NCI-H226 (cell line): ENCODE results near the gene UGT1A8.
"Not testable (repeated sequence)": the region's sequence is repeated elsewhere in the genome, so short reads cannot be mapped to it uniquely, and the experiment has no call there.

Experiments
- DNase-seq: peaks from one replicate; pipeline ENCODE4 v3.0.0-alpha.2; 2015

The UGT1A8 gene

DNA sequence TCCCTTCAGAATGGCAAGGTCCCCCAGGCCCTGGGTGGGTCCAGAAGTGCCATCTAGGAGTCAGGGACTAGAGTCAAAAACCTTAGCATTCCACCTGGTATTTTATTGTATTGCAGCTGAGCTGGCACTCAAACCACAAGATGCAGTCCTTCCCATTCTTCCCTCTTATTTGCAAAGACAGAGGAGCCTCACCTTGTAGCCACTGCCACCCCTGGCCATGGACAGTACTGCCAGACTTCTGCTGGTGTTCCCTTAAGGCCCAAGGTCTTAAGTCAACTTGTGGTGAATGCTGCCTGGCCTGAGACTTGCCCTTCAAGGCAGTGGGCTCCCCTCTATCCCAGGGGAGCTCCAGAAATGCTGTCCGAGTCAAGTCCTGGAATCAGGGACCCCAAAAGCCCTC, 25.7 kb downstream of the UGT1A8 start:
- peak; percentile 24 for DNase-seq

DNA sequence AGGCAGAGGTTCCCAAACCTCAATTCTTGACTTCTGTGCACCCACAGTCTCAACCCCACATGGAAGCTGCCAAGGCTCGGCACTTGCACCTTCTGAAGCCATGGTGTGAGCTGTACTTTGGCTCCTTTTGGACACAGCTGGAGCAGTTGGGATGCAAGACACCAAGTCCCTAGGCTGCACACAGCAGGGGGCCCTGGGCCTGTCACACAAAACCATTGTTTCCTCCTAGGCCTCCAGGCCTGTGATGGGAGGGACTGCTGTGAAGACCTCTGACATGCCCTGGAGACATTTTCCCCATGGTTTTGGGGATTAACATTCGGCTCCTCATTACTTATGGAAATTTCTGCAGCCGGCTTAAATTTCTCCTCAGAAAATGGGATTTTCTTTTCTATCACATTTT, 28.6 kb downstream of the UGT1A8 start:
- not testable (repeated sequence) for DNase-seq

GRCh38 chr2:233650981-233651380, 33.5 kb downstream of the UGT1A8 start:
- DNase-seq = no peak

- no peak for DNase-seq
Observed at GRCh38 chr2:233651430-233651829, 34.0 kb downstream of the UGT1A8 start.

DNA sequence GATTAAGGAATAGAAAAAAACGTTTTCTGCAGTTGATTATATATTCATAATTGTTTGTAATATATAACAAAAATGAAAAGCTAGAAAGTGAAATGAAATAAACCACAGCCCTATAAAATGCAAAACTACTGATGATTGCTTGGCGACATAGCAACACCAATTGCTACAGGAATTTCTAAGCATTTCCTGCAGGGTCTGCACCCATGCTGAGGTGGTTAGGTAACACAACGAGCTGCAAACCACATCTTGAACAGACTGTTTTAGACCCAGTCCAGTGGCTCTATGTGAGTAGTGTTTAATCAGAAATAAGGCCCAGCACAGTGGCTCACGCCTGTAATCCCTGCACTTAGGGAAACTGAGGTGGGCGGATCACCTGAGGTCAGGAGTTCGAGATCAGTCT, 37.1 kb downstream of the UGT1A8 start:
- no peak for DNase-seq

- no peak for DNase-seq
Observed at GRCh38 chr2:233655043-233655442, 37.6 kb downstream of the UGT1A8 start.

GRCh38 chr2:233655943-233656342, 38.5 kb downstream of the UGT1A8 start:
- DNase-seq = not testable (repeated sequence)

DNA sequence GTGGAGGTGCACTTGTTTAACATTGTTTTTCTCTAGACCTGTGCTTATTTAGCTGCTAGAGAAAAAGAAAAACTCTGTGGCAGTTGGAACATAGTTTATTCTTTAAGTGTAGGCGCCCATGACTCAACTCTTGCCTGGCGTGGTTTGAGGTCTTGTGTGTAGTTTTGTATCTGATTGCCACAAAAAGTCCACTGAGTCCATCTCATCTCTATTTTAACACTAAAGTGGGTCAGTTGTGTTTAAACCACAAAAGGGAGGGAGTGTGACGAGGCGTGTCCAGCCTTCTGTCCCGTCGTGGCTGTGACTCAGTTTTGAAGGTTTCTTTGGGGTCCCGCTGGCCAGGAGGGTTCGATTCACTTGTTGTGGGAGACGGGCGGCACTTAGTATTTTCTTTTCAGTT, 39.0 kb downstream of the UGT1A8 start:
- DNase-seq = no peak

GRCh38 chr2:233658610-233659009, 41.2 kb downstream of the UGT1A8 start:
- no peak for DNase-seq

DNA sequence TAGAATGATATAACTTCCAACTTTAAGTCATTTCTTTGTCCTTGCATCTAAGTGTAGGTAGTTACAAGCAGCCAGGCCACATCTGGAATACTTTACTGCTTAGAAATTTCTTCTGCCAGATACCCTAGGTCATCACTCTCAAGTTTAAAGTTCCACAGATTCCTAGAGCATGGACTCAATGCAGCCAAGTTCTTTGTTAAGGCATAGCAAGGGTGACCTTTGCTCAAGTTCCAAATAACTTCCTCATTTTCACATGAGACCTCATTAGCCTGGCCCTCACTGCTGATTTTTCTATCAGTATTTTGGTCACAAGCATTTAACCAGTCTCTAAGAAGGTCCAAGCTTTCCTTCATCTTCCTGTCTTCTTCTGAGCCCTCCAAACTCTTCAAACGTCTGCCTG, 46.5 kb downstream of the UGT1A8 start:
- no peak for DNase-seq

DNA sequence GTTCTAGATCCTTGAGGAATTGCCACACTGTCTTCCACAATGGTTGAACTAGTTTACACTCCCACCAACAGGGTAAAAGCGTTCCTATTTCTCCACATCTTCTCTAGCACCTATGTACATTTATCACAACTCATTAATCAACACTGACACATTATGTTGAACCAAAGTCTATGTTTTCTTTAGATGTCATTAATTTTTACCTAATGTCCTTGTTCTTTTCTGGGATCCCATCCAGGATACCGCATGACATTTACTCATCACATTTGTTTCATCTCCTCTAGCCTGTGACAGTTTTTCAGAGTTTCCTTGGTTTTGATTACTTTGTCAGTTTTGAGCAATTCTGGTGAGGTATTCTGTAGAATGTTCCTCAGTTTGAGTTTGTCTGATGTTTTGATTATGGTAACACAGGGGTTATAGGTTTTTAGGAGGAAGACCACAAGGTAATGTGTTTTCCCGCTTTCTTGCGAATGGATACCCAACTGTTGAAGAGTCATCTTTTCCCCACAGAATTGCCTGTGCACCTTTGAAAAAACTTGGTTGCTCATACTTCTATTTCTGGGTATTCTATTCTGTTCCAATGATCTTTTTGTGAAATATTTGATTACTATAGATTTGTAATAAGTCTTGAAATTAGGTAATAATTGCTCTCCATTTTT, 51.3 kb downstream of the UGT1A8 start:
- no peak for DNase-seq

DNA sequence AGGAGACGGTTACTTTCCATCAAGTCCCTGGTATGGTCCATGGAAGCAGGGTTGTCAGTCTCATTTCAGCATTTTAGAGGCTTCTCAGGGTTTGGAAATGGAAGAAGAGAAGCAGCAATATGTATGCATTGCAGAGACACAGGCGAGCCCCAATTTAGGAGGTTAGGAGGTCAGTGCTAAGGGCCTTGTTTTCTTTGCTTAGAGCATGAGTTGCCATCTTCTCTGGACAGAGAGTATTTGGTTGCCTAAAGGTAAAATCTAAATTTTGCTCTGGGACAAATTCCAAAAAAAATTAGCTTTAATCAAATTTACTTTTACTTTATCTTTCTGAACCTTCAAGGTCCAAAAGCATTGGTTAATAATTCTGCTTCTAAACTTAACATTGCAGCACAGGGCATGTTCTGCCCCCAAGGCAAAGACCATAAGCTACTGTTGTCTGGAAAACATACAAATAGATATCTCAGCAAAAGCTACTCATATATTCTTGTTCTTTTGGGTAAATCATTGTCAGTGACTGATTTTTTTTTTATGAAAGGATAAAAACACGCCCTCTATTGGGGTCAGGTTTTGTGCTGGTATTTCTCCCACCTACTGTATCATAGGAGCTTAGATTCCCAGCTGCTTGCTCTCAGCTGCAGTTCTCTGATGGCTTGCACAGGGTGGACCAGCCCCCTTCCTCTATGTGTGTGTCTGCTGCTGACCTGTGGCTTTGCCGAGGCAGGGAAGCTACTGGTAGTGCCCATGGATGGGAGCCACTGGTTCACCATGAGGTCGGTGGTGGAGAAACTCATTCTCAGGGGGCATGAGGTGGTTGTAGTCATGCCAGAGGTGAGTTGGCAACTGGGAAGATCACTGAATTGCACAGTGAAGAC, 54.1 kb downstream of the UGT1A8 start, which contains the start of gene UGT1A9:
Gene UGT1A9 (plus strand): TSS at position 609 of the 872 bp plus-strand sequence. CDS start 37 bp downstream, at position 646.
- DNase-seq = no peak

- no peak for DNase-seq
Observed at GRCh38 chr2:233672886-233673285, 55.5 kb downstream of the UGT1A8 start.

DNA sequence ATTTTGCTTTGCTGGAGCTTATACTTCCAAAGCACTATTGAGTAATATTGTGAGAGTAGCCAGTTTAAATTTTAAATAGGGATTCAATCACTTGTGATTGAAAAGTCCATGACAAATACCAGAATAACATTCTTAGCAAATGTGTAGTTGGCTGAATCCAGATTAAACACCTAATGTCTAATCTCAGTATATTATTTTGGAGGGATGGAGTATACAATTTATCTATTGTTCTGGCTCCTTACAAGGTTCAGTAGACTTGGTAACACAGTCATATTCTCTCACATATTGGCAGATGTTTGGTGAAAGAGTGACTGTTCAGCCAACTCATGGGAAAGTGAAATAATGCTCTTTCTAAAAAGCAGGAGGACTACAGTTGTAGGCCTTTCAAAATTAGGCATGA, 56.5 kb downstream of the UGT1A8 start:
- no peak for DNase-seq

- no peak for DNase-seq
Observed at GRCh38 chr2:233674314-233674713, 56.9 kb downstream of the UGT1A8 start.

GRCh38 chr2:233674995-233675394, 57.6 kb downstream of the UGT1A8 start:
- no peak for DNase-seq

GRCh38 chr2:233676046-233676445, 58.6 kb downstream of the UGT1A8 start:
- DNase-seq = no peak

DNA sequence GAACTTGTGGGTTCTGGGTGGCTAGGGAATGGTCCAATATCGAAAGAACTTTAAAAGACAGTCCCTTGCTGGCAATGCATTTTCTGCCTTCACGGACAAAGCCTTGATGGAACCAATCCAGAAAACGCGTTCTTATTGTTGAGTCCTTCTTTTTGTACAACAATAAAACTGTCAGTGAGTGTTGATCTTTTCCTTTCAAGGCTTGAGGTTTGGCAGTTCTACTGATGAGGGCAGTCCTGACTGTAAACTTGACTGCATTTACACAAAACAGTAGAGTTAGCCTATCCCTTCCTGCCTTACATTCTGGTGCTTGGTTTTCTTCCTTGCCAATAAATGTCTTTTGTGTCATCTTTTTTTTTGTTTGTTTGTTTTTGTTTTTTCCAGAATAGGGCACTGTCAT, 61.8 kb downstream of the UGT1A8 start:
- DNase-seq = no peak

GRCh38 chr2:233680361-233681045, 63.1 kb downstream of the UGT1A8 start:
- no peak for DNase-seq

DNA sequence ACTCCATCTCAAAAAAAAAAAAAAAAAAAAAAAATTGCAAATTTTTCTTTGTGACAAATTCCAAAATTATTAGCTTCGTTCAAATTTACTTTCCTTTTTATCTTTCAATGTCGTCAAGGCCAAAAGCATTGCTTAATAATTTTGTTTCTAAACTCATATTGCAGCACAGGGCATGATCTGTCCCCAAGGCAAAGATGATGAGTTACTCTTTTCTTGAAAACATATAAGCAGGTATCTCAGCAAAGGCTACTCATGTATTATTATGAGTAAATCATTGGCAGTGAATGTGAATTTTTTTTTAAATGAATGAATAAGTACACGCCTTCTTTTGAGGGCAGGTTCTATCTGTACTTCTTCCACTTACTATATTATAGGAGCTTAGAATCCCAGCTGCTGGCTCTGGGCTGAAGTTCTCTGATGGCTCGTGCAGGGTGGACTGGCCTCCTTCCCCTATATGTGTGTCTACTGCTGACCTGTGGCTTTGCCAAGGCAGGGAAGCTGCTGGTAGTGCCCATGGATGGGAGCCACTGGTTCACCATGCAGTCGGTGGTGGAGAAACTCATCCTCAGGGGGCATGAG, 64.2 kb downstream of the UGT1A8 start, which contains the start of gene UGT1A7:
Gene UGT1A7 (plus strand): TSS at position 381 of the 579 bp plus-strand sequence. CDS start 37 bp downstream, at position 418.
- DNase-seq = no peak

- DNase-seq = no peak
Observed at GRCh38 chr2:233684640-233685039, 67.2 kb downstream of the UGT1A8 start.

- DNase-seq = no peak
Observed at GRCh38 chr2:233686928-233687327, 69.5 kb downstream of the UGT1A8 start.

DNA sequence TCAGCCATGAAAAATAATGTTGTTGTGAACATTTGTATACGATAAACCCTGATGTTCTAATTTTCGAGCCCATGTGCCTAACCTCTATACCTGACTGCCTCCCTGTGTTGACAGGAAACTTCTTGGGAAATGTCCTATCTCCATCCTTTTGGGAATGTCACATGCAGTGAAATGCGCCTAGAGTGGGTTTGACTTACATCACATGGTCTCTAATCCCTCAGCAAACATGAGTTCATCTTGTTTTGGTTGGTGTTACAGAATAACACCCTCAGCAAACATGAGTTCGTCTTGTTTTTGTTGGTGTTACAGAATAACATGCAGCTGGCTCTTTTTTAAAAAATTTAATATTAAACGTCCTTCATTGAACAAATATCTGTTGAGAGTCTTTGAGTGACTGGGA, 70.9 kb downstream of the UGT1A8 start:
- DNase-seq = no peak
